ENCODE results near the gene SLC6A6.

SLC6A6 gene

DNA sequence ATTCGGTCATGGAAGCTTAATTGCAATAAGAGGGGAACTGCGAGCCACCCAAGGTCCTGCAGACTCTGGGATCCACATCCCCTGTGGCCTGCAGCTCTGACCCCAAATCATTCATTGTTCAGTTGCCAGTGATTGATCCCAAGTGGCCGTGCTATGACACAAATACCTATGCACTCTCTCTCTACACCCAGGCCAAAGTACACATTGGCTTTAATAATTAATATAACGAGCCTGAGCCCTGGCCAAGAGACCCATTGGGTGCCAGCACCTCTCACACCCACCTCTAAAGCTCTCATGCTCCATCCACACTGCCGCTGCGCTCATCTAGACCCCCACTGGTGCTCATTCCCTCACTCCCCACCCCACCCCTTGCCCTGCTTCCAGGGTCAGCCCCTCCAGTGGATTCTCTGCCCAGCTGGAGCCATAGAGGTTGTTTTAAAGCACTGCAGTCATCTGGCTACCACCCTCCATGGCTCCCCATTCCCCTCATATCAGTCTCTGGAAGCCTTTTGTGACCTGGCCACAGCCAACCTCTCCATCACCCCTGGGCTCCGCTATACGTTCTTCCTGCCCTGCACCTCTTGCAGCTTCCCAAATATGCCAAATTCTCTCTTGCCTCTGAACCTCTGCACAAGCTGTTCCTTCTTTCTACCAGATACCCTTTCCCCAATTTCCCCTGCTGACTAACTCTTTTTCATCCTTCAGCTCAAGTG, 37.7 kb upstream of the SLC6A6 start:
- H3K9me3 ChIP-seq (ENCODE audit: control insufficient read depth in 2 of 2, low read length in 2 of 2), result no peaks in the 10 kb centered on the region
- no peaks in the 10 kb centered on the region for H3K36me3 ChIP-seq (ENCODE audit: control insufficient read depth in 2 of 2, insufficient read depth in 2 of 2, low read length in 2 of 2)
- no peak overlapping the region for H3K27ac ChIP-seq (ENCODE audit: low read depth in 2 of 2, low read length in 2 of 2)
- H3K27me3 ChIP-seq (ENCODE audit: control insufficient read depth in 2 of 2, insufficient read depth in 2 of 2, low read length in 2 of 2), result no peaks in the 10 kb centered on the region
- H3K4me3 ChIP-seq (ENCODE audit: low read length in 2 of 2), result no peak overlapping the region
- no peak overlapping the region for H3K9ac ChIP-seq (ENCODE audit: low read depth in 1 of 2, low read length in 2 of 2)
- H3K4me1 ChIP-seq (ENCODE audit: control insufficient read depth in 2 of 2, insufficient read depth in 2 of 2, low read length in 2 of 2), result peaks cover 0 to 5% of the 10 kb centered on the region in 2 donors

DNA sequence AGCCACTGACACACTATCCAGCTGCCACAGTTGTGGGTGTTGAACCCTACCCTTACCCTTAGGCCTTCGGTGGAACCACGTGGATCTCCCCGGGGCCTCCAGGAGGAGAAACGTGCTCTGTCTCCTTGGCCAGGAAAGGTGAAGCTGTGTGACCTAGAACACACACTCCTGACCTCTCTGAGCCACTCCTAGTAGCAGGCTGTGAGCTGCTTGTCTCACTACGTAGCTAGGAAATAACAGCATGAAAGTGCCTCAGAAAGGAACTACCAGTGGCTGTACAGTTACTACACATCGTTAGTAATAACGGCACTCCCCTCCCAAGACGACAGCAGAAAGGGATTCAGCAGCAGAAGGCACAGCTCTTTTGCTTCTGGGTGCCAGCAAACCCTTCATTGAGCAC, 36.2 kb upstream of the SLC6A6 start:
- Histone ChIP-seq H3K27me3 (ENCODE audit: control insufficient read depth in 2 of 2, insufficient read depth in 2 of 2, low read length in 2 of 2) (peaks cover 0 to 3% of the 10 kb centered on the region in 2 donors), H3K27ac (ENCODE audit: low read depth in 2 of 2, low read length in 2 of 2) (no peak overlapping the region), H3K9ac (ENCODE audit: low read depth in 1 of 2, low read length in 2 of 2) (no peak overlapping the region), H3K4me1 (ENCODE audit: control insufficient read depth in 2 of 2, insufficient read depth in 2 of 2, low read length in 2 of 2) (peaks cover 2 to 15% of the 10 kb centered on the region in 2 donors), H3K36me3 (ENCODE audit: control insufficient read depth in 2 of 2, insufficient read depth in 2 of 2, low read length in 2 of 2) (no peaks in the 10 kb centered on the region), H3K4me3 (ENCODE audit: low read length in 2 of 2) (no peak overlapping the region), H3K9me3 (ENCODE audit: control insufficient read depth in 2 of 2, low read length in 2 of 2) (no peaks in the 10 kb centered on the region)

DNA sequence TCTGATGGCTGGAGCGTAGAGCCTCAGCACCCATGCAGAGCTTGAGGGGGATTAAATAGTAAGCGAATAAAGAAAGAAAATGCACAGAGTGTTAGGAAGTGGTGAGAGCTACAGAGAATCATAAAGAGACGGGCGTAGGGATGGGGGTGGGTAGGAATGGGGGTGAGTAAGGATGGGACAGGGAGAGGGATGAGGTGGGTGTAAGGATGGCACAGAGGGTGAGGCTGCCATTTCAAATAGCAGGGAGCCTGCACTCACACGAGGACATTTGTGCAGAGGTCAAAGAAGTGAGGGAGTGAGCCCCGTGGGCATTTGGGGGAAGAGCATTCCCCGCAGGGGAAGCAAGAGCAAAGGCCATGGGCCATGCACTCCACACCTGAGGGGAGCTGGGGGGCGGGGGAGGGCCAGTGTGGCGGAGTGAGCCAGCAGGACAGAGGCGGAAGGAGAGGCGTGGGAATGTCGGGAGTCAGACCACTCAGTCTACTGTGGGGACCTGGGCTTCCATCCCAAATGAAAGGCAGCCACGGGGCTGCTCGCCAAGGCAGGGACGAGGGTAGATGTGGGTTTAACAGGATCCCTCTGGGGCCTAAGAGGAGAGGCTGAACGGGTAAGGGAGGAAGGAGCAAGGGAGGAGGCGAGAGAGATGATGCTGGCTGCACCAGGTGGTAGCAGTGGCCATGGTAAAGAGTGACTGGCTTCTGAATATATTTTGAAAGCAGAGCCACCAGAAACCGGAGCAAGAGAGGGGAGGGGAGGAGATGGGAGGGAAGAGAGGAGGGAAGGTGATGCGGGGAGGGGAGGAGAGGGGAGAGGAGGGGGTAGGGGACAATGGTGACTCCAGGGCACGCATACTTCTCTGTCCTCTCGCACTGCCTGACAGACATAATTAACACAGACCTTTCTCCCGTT, 35.2 kb upstream of the SLC6A6 start:
- no peaks in the 10 kb centered on the region for H3K36me3 ChIP-seq (ENCODE audit: control insufficient read depth in 2 of 2, insufficient read depth in 2 of 2, low read length in 2 of 2)
- no peak overlapping the region for H3K4me3 ChIP-seq (ENCODE audit: low read length in 2 of 2)
- peaks cover 0 to 3% of the 10 kb centered on the region in 2 donors for H3K27me3 ChIP-seq (ENCODE audit: control insufficient read depth in 2 of 2, insufficient read depth in 2 of 2, low read length in 2 of 2)
- no peak overlapping the region for H3K9ac ChIP-seq (ENCODE audit: low read depth in 1 of 2, low read length in 2 of 2)
- no peak overlapping the region for H3K27ac ChIP-seq (ENCODE audit: low read depth in 2 of 2, low read length in 2 of 2)
- H3K9me3 ChIP-seq (ENCODE audit: control insufficient read depth in 2 of 2, low read length in 2 of 2), result no peaks in the 10 kb centered on the region
- H3K4me1 ChIP-seq (ENCODE audit: control insufficient read depth in 2 of 2, insufficient read depth in 2 of 2, low read length in 2 of 2), result peaks cover 10 to 24% of the 10 kb centered on the region in 2 donors

DNA sequence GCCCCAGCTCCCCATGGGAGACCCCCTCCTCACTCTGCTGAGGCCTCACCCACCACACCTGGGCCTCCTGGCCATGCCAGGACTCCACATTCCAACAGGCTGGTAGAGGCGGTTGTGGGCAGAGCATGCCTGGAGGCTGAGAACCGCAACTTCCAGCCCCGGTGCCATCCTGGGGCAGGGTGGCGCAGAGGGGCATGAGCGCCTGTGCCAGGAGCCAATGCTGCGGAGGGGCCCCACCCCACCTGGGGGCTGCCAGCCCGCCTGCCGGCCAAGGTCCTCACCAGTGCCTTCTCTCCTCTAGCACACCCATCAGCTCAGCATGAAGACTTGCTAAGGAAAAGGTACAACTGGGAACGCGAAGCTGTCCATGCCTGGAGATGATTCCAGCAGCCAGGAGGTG, 34.3 kb upstream of the SLC6A6 start:
- Histone ChIP-seq H3K4me1 (ENCODE audit: control insufficient read depth in 2 of 2, insufficient read depth in 2 of 2, low read length in 2 of 2) (peaks cover 12 to 30% of the 10 kb centered on the region in 2 donors), H3K27me3 (ENCODE audit: control insufficient read depth in 2 of 2, insufficient read depth in 2 of 2, low read length in 2 of 2) (peaks cover 0 to 3% of the 10 kb centered on the region in 2 donors), H3K9ac (ENCODE audit: low read depth in 1 of 2, low read length in 2 of 2) (no peak overlapping the region), H3K27ac (ENCODE audit: low read depth in 2 of 2, low read length in 2 of 2) (no peak overlapping the region), H3K36me3 (ENCODE audit: control insufficient read depth in 2 of 2, insufficient read depth in 2 of 2, low read length in 2 of 2) (no peaks in the 10 kb centered on the region), H3K4me3 (ENCODE audit: low read length in 2 of 2) (no peak overlapping the region), H3K9me3 (ENCODE audit: control insufficient read depth in 2 of 2, low read length in 2 of 2) (no peaks in the 10 kb centered on the region)

DNA sequence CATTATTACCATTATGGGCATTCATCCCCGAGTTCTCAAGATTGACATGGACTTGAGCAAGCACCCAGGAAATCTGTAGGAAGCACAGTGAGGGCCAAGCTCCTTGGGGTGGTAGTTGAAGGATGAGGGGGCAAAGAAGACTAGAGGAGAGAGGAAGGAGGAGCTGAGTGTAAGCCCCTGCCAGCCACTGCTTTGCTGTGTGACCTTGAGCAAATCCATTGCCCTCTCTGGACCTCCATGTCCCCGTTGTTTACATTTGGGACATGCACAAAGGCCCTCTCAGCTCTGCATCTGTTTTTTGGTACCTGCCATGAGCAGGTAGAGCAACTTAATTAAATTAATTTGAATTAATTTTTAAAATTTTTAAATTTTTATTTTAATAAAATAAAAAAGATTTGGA, 33.5 kb upstream of the SLC6A6 start:
- Histone ChIP-seq H3K9me3 (ENCODE audit: control insufficient read depth in 2 of 2, low read length in 2 of 2) (no peaks in the 10 kb centered on the region), H3K9ac (ENCODE audit: low read depth in 1 of 2, low read length in 2 of 2) (no peak overlapping the region), H3K27ac (ENCODE audit: low read depth in 2 of 2, low read length in 2 of 2) (no peak overlapping the region), H3K36me3 (ENCODE audit: control insufficient read depth in 2 of 2, insufficient read depth in 2 of 2, low read length in 2 of 2) (no peaks in the 10 kb centered on the region), H3K4me3 (ENCODE audit: low read length in 2 of 2) (no peak overlapping the region), H3K4me1 (ENCODE audit: control insufficient read depth in 2 of 2, insufficient read depth in 2 of 2, low read length in 2 of 2) (peaks cover 12 to 30% of the 10 kb centered on the region in 2 donors), H3K27me3 (ENCODE audit: control insufficient read depth in 2 of 2, insufficient read depth in 2 of 2, low read length in 2 of 2) (peaks cover 0 to 3% of the 10 kb centered on the region in 2 donors)

DNA sequence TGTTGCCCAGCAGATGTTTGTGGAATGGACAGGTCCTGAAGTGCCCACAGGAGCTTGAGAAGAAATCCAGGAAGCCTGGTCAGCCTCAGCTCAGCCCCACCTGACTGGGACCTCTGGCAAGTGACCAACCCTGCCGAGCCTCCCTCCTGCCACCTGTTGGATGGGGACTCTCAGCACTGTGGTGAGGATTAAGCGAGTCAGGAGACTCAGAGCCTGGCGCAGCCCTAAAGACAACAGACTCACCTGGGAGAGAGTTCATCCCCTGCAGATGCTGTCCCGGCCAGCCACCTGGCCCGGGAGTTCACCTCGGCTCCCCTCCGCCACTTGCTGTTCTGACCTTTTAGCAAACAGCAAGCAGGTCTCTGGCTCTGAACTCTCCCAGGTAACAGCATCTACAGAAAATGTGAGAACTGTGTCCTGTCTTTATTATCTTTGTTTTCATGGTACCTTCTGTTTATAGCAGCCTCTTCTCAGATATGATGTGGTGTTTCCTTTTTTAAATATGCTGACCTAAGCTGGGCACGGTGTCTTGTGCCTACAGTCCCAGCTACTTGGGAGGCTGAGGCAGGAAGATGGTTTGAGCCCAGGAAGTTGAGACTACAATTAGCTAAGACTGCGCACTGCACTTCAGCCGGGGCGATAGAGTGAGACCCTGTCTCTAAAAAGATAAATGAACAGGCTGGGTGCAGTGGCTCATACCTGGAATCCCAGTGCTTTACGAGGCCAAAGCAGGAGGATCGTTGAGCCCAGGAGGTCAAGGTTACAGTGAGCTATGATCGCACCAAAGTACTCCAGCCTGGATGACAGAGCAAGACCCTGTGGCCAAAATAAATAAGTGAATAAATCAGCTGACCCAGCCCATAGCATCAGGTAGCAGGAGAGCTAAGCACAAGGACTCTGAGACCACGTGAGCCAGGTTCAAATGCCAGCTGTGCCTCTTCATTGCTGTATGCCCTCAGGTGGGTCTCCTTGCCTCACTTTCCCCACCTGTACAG, 32.4 kb upstream of the SLC6A6 start:
- Histone ChIP-seq H3K27ac (ENCODE audit: low read depth in 2 of 2, low read length in 2 of 2) (peak overlapping the region in 1 of 2 donors; percentile 39), H3K9me3 (ENCODE audit: control insufficient read depth in 2 of 2, low read length in 2 of 2) (no peaks in the 10 kb centered on the region), H3K9ac (ENCODE audit: low read depth in 1 of 2, low read length in 2 of 2) (peak overlapping the region; percentile 24 to 35), H3K4me3 (ENCODE audit: low read length in 2 of 2) (no peak overlapping the region), H3K36me3 (ENCODE audit: control insufficient read depth in 2 of 2, insufficient read depth in 2 of 2, low read length in 2 of 2) (no peaks in the 10 kb centered on the region), H3K27me3 (ENCODE audit: control insufficient read depth in 2 of 2, insufficient read depth in 2 of 2, low read length in 2 of 2) (peaks cover 0 to 3% of the 10 kb centered on the region in 2 donors), H3K4me1 (ENCODE audit: control insufficient read depth in 2 of 2, insufficient read depth in 2 of 2, low read length in 2 of 2) (peaks cover 12 to 30% of the 10 kb centered on the region in 2 donors)

DNA sequence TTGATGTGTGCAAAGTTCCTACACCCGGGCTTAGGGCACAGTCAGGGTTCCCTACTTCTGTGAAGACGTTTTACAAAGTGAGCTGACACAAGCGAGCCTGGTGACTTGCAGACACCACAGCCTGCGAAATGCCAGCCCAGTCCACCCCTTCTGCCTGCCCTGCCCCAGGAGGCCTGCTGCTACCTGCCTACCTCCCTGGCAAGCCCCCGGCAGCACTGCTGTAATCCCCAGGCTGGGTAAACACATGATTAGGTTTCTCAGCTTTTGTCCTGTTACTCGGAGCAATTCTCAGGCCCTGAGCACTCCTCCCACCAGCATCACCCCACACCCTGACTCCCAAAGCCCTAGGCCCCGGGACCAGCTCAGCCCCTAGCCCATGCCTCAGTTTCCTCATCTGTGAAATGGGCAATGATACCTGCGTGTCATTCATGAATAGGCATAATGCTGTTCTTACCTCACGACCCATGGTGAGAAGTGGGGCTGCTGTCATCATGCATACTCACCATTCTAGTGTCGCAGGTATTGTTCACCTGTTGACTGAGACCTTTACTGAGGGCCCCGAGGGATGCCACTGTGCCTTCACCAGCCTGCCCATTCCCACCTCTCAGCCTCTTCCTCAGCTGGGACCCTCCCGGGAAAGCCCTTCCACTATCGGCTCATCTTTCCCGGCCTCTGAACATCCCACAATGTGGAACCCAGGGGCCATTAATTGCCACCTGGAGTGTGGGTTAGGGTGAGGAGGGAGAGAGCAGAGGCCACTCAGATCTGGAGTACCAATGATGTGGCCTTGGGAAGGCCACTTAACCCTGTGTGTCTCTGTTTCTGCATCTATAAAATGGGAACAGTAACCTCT, 31.5 kb upstream of the SLC6A6 start:
- H3K9ac ChIP-seq (ENCODE audit: low read depth in 1 of 2, low read length in 2 of 2), result peak overlapping the region in 1 of 2 donors; percentile 6
- no peaks in the 10 kb centered on the region for H3K36me3 ChIP-seq (ENCODE audit: control insufficient read depth in 2 of 2, insufficient read depth in 2 of 2, low read length in 2 of 2)
- H3K27me3 ChIP-seq (ENCODE audit: control insufficient read depth in 2 of 2, insufficient read depth in 2 of 2, low read length in 2 of 2), result peaks cover 0 to 3% of the 10 kb centered on the region in 2 donors
- no peak overlapping the region for H3K27ac ChIP-seq (ENCODE audit: low read depth in 2 of 2, low read length in 2 of 2)
- no peaks in the 10 kb centered on the region for H3K9me3 ChIP-seq (ENCODE audit: control insufficient read depth in 2 of 2, low read length in 2 of 2)
- H3K4me3 ChIP-seq (ENCODE audit: low read length in 2 of 2), result no peak overlapping the region
- H3K4me1 ChIP-seq (ENCODE audit: control insufficient read depth in 2 of 2, insufficient read depth in 2 of 2, low read length in 2 of 2), result peaks cover 12 to 30% of the 10 kb centered on the region in 2 donors

DNA sequence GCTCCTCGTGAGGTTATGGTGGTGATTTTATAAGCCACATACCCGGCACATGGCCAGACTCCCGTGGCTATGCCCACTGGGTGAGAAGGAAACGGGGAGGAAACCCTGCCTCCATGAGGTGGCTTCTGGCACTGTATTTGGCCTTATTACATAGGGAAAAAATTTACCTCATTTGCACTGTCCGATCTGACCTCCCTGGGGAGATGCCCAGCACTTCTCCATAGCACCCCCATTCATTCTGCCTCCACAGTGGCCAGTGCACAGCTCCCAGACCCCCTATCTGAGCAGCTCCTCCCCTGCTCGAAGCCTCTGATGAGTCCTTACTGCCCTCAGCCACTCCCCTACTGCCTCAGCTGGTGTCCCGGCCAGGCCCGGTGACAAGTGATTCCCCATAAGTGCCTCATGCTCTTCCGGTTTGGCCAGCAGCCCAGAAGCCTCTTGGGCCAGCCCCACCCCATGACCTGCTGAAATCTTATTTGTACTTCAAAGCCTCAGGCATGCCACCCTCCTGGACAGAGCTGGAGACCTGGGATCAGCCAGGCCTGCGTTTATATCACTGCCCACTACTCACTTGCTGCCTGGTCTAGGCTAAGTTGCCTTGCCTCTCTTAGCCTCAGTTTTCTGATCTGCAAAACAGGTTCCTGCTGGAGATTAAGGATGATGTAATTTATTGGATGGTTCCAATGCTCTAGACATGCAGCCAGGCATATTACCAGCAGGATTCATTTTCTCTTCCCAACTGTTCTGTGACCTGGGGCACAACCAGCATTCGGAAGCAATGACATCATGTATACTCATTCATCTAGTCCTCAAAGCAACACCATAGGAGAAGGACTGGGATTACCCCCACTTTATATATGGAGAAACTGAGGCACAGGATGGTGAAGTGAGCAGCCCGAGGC, 30.6 kb upstream of the SLC6A6 start:
- Histone ChIP-seq H3K4me1 (ENCODE audit: control insufficient read depth in 2 of 2, insufficient read depth in 2 of 2, low read length in 2 of 2) (peaks cover 12 to 30% of the 10 kb centered on the region in 2 donors), H3K9ac (ENCODE audit: low read depth in 1 of 2, low read length in 2 of 2) (peak overlapping the region in 1 of 2 donors; percentile 6)

More for the DNA sequence above, 30.6 kb upstream of the SLC6A6 start:
- peaks cover 0 to 3% of the 10 kb centered on the region in 2 donors for H3K27me3 ChIP-seq (ENCODE audit: control insufficient read depth in 2 of 2, insufficient read depth in 2 of 2, low read length in 2 of 2)
- peak overlapping the region; percentile 43 to 51 for H3K27ac ChIP-seq (ENCODE audit: low read depth in 2 of 2, low read length in 2 of 2)
- no peaks in the 10 kb centered on the region for H3K36me3 ChIP-seq (ENCODE audit: control insufficient read depth in 2 of 2, insufficient read depth in 2 of 2, low read length in 2 of 2)
- no peak overlapping the region for H3K4me3 ChIP-seq (ENCODE audit: low read length in 2 of 2)
- no peaks in the 10 kb centered on the region for H3K9me3 ChIP-seq (ENCODE audit: control insufficient read depth in 2 of 2, low read length in 2 of 2)
